ENCODE data around the gene STK32A.
A peak's percentile ranks its signal among the peaks of the same experiment; 100 is the strongest.

Gene STK32A

GRCh38 chr5:147417135-147417813 lies 182.4 kb downstream of the STK32A start:
- no peak for TF ChIP-seq CTCF (conservative IDR thresholded peaks at IDR 0.05; ENCODE audit: control insufficient read depth, insufficient read depth, low read depth, low read length)
- DNase-seq (ENCODE audit: low read depth): peak; percentile 79
- no peak overlapping the region for H3K4me3 ChIP-seq (ENCODE audit: control insufficient read depth, low read depth, low read length)

- no peak for TF ChIP-seq CTCF (conservative IDR thresholded peaks at IDR 0.05; ENCODE audit: control insufficient read depth, insufficient read depth, low read depth, low read length)
- DNase-seq (ENCODE audit: low read depth): no peak
- H3K4me3 ChIP-seq (ENCODE audit: control insufficient read depth, low read depth, low read length): no peak overlapping the region
Measured at GRCh38 chr5:147418613-147419012, 183.8 kb downstream of the STK32A start.

GRCh38 chr5:147426640-147427327 lies 192.0 kb downstream of the STK32A start:
- no peak for TF ChIP-seq CTCF (conservative IDR thresholded peaks at IDR 0.05; ENCODE audit: control insufficient read depth, insufficient read depth, low read depth, low read length)
- DNase-seq (ENCODE audit: low read depth): no peak
- H3K4me3 ChIP-seq (ENCODE audit: control insufficient read depth, low read depth, low read length): no peak overlapping the region

GRCh38 chr5:147427521-147428401 lies 192.9 kb downstream of the STK32A start:
- H3K4me3 ChIP-seq (ENCODE audit: control insufficient read depth, low read depth, low read length): no peak overlapping the region
- peak; percentile 43 for DNase-seq (ENCODE audit: low read depth)
- no peak for TF ChIP-seq CTCF (conservative IDR thresholded peaks at IDR 0.05; ENCODE audit: control insufficient read depth, insufficient read depth, low read depth, low read length)

- DNase-seq (ENCODE audit: low read depth): no peak
- H3K4me3 ChIP-seq (ENCODE audit: control insufficient read depth, low read depth, low read length): no peak overlapping the region
- no peak for TF ChIP-seq CTCF (conservative IDR thresholded peaks at IDR 0.05; ENCODE audit: control insufficient read depth, insufficient read depth, low read depth, low read length)
Measured at GRCh38 chr5:147430628-147431027, 195.8 kb downstream of the STK32A start.

GRCh38 chr5:147431586-147431985 lies 196.8 kb downstream of the STK32A start:
- no peak for TF ChIP-seq CTCF (conservative IDR thresholded peaks at IDR 0.05; ENCODE audit: control insufficient read depth, insufficient read depth, low read depth, low read length)
- no peak for DNase-seq (ENCODE audit: low read depth)
- no peak overlapping the region for H3K4me3 ChIP-seq (ENCODE audit: control insufficient read depth, low read depth, low read length)
